OCI-LY7 (cell line): ENCODE data around the gene CCDC54. TPM values are rescaled to one million over a fixed set of nuclear protein-coding genes. Genes with fewer than 3 reads are reported as not detected.

ENCODE experiments used
- BruUV-seq: library from RNA; stranded (reverse); fragments of 400-500 nt; replicated peaks from 2 replicates; lab custom pipeline; 2021; lab: Mats Ljungman, UMichigan
- CTCF ChIA-PET: fragments of 300-600 bp; sonication (Branson Sonifier 250); formaldehyde crosslinking; loops from one replicate; lab custom pipeline; 2022; ENCODE audit warnings: antibody characterized with exemption; ENCODE audit not compliant: unreplicated experiment; lab: Charles Lee
- POLR2A ChIA-PET: fragments of 300-600 bp; sonication (Branson Sonifier 250); formaldehyde crosslinking; loops from one replicate; lab custom pipeline; 2022; ENCODE audit warnings: antibody characterized with exemption; lab: Charles Lee
- DNase-seq: peaks from one replicate; pipeline ENCODE4 v3.0.0-alpha.2; 2015; ENCODE audit warnings: low spot score
- H2AFZ ChIP-seq: fragments of 200-600 bp; sonication (generic), shearing (Covaris generic); 2 replicates; pipeline ENCODE4 v1.6.1; 2014; ENCODE audit warnings: mild to moderate bottlenecking, antibody characterized with exemption, low read length, moderate library complexity
- H3K27ac ChIP-seq: fragments of 200-600 bp; sonication (generic); 2 replicates; pipeline ENCODE4 v1.5.1; 2014; ENCODE audit warnings: mixed run types, low read depth, mild to moderate bottlenecking, moderate library complexity, low read length, inconsistent platforms; ENCODE audit not compliant: poor library complexity, severe bottlenecking
- H3K36me3 ChIP-seq: fragments of 200-600 bp; sonication (generic); 2 replicates; pipeline ENCODE4 v1.6.1; 2014; ENCODE audit warnings: mild to moderate bottlenecking, antibody characterized with exemption, low read length, moderate library complexity, mixed read lengths; ENCODE audit not compliant: insufficient read depth
- H3K4me1 ChIP-seq: fragments of 200-600 bp; sonication (generic); 2 replicates; pipeline ENCODE4 v1.5.1; 2014; ENCODE audit warnings: mild to moderate bottlenecking, low read length; ENCODE audit not compliant: insufficient read depth, poor library complexity, severe bottlenecking
- H3K4me2 ChIP-seq: fragments of 200-600 bp; sonication (generic); 2 replicates; pipeline ENCODE4 v1.6.1; 2014; ENCODE audit warnings: mild to moderate bottlenecking, low read length
- H3K4me3 ChIP-seq: fragments of 200-600 bp; sonication (generic); 2 replicates; pipeline ENCODE4 v1.5.1; 2014; ENCODE audit warnings: mild to moderate bottlenecking, low read depth, low read length; ENCODE audit not compliant: poor library complexity, severe bottlenecking
- H3K79me2 ChIP-seq: fragments of 200-600 bp; sonication (generic); 2 replicates; pipeline ENCODE4 v1.6.1; 2016; ENCODE audit warnings: low read depth, mild to moderate bottlenecking, low read length, moderate library complexity, mixed read lengths; ENCODE audit not compliant: insufficient read depth
- H3K9me2 ChIP-seq: fragments of 200-600 bp; sonication (generic); 2 replicates; pipeline ENCODE4 v1.6.1; 2016; ENCODE audit warnings: mild to moderate bottlenecking, low read length, mixed read lengths; ENCODE audit not compliant: insufficient read depth
- H3K9me3 ChIP-seq: fragments of 200-600 bp; sonication (generic); 2 replicates; pipeline ENCODE4 v1.6.1; 2014; ENCODE audit warnings: mild to moderate bottlenecking, mixed run types, low read length, mixed read lengths
- H4K20me1 ChIP-seq: fragments of 200-600 bp; sonication (generic); 2 replicates; pipeline ENCODE4 v1.6.1; 2014; ENCODE audit warnings: mild to moderate bottlenecking, antibody characterized with exemption, low read length, moderate library complexity, mixed read lengths; ENCODE audit not compliant: insufficient read depth
- EZH2phosphoT487 ChIP-seq: fragments of 200-600 bp; sonication (generic); IDR thresholded peaks from 2 replicates; pipeline ENCODE4 v1.6.1; 2018; ENCODE audit warnings: low read depth, borderline replicate concordance, mild to moderate bottlenecking, mixed run types, antibody characterized with exemption, low read length, moderate library complexity, mixed read lengths
- intact Hi-C: fragments of 100-400 bp; cut with micrococcal nuclease; formaldehyde crosslinking; loops from one replicate; pipeline ENCODE4 v1.10.0; 2022; ENCODE audit not compliant: unreplicated experiment
- total RNA-seq, 2 experiments: library from RNA; depleted of rRNA in 1 of 2; stranded (reverse); fragments of >200 nt in 1 of 2; shearing (Covaris generic) in 1 of 2; gene quantifications; 2 replicates each; pipeline ENCODE4 v1.2.3, GENCODE V29; 2014 to 2022
- TF ChIP-seq, protein P1 (sequence below): fragments of 200-600 bp; sonication (generic); conservative IDR thresholded peaks from 2 replicates; pipeline ENCODE4 v1.5.1; 2014; ENCODE audit warnings: mild to moderate bottlenecking, antibody characterized with exemption, low read length, moderate library complexity, mixed read lengths

Gene CCDC54
- total RNA-seq, 2 experiments from 2014 or later: not detected

GRCh38 chr3:107368654-107369398, 8.4 kb upstream of the CCDC54 start:
- Histone ChIP-seq H3K9me2 (no peaks in the 10 kb centered on the region), H3K4me2 (no peak overlapping the region), H3K27ac (no peak overlapping the region), H3K79me2 (no peaks in the 10 kb centered on the region), H3K36me3 (no peaks in the 10 kb centered on the region), H3K4me3 (no peak overlapping the region), H3K9me3 (no peaks in the 10 kb centered on the region), H3K4me1 (no peaks in the 10 kb centered on the region), H2AFZ (no peak overlapping the region), H4K20me1 (no peaks in the 10 kb centered on the region)
- ChIA-PET CTCF (no interaction called here), POLR2A (no interaction called here)
- TF ChIP-seq EZH2phosphoT487: no peak
- TF ChIP-seq, protein P1, sequence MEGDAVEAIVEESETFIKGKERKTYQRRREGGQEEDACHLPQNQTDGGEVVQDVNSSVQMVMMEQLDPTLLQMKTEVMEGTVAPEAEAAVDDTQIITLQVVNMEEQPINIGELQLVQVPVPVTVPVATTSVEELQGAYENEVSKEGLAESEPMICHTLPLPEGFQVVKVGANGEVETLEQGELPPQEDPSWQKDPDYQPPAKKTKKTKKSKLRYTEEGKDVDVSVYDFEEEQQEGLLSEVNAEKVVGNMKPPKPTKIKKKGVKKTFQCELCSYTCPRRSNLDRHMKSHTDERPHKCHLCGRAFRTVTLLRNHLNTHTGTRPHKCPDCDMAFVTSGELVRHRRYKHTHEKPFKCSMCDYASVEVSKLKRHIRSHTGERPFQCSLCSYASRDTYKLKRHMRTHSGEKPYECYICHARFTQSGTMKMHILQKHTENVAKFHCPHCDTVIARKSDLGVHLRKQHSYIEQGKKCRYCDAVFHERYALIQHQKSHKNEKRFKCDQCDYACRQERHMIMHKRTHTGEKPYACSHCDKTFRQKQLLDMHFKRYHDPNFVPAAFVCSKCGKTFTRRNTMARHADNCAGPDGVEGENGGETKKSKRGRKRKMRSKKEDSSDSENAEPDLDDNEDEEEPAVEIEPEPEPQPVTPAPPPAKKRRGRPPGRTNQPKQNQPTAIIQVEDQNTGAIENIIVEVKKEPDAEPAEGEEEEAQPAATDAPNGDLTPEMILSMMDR: no peak
- DNase-seq: no peak
- BruUV-seq: no TSS peak
- intact Hi-C loops: no loop called here

- H3K4me2 ChIP-seq: no peak overlapping the region
Measured at GRCh38 chr3:107369791-107370190, 7.4 kb upstream of the CCDC54 start.

More at GRCh38 chr3:107369791-107370190, 7.4 kb upstream of the CCDC54 start:
- Histone ChIP-seq H3K27ac (no peak overlapping the region), H3K9me2 (no peaks in the 10 kb centered on the region), H2AFZ (no peak overlapping the region), H3K4me3 (no peak overlapping the region), H4K20me1 (no peaks in the 10 kb centered on the region), H3K4me1 (no peaks in the 10 kb centered on the region), H3K9me3 (no peaks in the 10 kb centered on the region), H3K79me2 (no peaks in the 10 kb centered on the region), H3K36me3 (no peaks in the 10 kb centered on the region)
- intact Hi-C loops: no loop called here
- POLR2A ChIA-PET: no interaction called here
- no peak for TF ChIP-seq EZH2phosphoT487
- TF ChIP-seq, protein P1: no peak
- no peak for DNase-seq
- CTCF ChIA-PET: no interaction called here
- BruUV-seq: no TSS peak
